G401.6 (cell line): Measurements from ENCODE around the gene HLA-A.
"Not testable (repeated sequence)": the region's sequence is repeated elsewhere in the genome, so short reads cannot be mapped to it uniquely, and the experiment has no call there.

Experiments
- FAIRE-seq: peaks from 2 replicates; lab custom pipeline; 2012; peaks lifted over from hg19 to GRCh38; lab: Jason Lieb, UNC

The HLA-A gene

DNA sequence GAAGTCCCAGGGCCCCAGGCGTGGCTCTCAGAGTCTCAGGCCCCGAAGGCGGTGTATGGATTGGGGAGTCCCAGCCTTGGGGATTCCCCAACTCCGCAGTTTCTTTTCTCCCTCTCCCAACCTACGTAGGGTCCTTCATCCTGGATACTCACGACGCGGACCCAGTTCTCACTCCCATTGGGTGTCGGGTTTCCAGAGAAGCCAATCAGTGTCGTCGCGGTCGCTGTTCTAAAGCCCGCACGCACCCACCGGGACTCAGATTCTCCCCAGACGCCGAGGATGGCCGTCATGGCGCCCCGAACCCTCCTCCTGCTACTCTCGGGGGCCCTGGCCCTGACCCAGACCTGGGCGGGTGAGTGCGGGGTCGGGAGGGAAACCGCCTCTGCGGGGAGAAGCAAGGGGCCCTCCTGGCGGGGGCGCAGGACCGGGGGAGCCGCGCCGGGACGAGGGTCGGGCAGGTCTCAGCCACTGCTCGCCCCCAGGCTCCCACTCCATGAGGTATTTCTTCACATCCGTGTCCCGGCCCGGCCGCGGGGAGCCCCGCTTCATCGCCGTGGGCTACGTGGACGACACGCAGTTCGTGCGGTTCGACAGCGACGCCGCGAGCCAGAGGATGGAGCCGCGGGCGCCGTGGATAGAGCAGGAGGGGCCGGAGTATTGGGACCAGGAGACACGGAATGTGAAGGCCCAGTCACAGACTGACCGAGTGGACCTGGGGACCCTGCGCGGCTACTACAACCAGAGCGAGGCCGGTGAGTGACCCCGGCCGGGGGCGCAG lies at the start of gene HLA-A:
TSS of gene HLA-A (plus strand) at position 258 of the 778 bp plus-strand sequence. CDS start at position 280, 22 bp downstream.
- no peak for FAIRE-seq

DNA sequence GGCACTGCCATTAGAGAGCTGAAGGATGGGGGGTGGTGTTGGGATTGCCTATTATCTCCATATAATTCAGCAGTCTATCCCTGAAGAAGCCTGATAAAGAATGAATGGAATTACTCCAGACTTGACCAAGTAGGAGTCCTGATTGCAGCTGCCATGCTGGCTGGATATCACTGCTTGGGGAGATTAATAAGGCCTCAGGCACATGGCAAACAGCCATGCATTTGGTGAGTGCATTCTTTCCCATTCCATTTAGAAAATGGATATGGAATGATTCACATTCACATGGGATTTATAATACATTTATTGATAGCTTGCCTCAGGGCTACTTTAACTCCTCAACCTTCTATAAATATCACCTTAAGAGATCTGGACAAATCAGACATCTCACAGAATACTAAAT lies 49.6 kb upstream of the HLA-A start:
- FAIRE-seq, result no peak

DNA sequence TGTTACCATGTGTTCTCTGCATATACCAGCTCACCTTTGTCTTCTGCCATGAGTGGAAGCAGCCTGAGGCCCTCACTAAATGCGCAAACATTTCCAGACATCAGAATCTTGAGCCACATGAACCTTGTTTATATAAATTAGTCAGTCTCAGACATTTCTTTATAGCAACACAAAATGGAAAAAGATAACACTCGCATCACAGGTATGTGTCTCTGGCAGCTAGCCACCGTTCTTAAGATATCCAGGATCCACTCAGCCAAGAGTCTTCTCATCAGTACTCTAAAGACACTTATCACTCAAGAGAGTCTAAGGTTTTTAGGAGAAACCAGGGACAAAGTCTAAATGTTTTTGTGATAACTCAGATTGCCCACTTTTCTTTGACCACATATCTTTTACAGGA lies 43.1 kb upstream of the HLA-A start:
- FAIRE-seq, result no peak

DNA sequence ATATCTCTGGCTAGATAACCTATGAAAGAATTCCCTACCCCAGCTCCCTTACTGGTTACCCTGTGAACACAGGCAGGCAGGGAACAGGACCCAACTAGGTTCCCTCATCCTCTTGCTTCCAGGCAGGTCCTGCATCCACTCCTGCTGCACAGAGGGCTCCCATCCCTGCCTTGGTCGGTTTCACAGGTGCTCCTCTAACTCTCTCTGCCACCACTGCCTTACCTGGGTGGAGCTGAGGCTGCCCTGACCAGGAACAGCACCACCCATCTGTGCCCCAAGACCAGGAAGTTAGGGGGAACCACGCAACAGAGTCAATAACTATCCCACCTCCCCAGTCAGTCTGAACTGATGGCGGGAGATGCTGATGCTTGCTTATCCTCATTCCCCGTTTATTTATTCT lies 37.0 kb upstream of the HLA-A start:
- no peak for FAIRE-seq

DNA sequence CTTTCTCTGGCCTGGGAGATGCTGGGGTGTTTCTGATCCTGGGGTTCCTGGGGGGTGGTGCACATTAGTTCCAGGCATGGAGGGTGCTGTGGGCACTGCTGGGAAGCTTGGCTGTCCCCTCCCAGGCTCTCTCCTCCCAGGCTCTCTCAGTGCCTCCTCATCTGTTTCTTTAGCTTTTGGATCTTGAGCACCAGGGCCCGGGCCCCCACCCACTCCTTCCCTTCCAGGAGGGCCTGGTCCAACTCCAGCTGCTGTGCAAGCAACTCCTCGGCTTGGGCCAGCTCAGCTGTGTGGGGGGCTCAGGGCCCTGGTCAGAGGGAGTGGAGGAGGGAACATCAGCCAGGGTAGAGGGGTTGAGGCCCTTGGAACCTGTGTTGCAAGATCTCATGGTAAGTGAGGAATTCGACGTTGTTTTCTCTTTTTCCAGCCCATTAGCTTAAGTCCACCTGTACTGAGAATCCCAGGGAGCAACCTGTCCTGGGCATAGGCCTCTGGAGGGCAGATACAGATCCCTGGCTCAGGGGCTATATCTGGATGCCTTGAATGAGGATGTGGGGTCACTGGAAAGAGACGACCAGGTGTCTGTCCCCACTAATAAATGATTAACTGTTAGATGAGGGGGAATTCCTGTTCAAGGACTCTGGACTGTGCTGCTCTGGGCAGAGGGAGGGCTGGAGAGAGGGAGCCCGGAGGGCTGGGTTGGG lies 34.5 kb upstream of the HLA-A start:
- FAIRE-seq, result no peak

DNA sequence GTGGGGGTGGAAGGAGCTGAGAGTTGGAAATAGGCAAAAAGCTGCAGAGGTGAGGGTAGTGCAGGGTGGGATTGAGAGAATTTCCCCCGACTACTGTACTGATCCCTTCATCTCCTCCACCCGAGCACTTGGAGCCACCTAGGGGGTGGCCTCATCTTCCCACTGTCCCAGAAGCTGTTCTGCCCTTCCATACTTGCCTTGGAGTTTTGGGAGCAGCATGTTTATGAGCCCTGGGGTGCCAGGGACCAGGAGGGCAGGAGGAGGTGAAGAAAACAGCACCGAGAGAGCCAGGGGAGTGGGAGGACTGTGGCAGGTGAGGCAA lies 34.0 kb upstream of the HLA-A start:
- no peak for FAIRE-seq

DNA sequence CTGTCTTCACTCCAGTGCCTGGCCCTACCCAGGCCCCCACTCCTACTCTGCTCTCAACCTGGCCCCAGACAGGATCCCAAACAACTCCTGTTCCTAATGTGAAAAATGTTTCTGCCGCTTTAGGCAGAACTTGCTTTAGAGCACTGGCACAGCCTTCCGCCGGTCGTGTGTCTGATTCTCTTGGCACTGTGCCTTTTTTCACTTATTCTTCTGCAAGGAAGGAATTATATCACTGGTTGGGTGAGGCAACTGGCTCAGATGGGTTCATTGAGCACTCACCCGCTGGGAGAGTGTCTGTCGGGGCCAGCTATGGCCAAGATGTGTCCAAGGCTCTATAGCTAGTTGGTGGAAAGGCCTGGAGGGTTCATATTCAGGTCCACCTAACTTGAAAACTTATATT lies 33.6 kb upstream of the HLA-A start:
- FAIRE-seq, result no peak

DNA sequence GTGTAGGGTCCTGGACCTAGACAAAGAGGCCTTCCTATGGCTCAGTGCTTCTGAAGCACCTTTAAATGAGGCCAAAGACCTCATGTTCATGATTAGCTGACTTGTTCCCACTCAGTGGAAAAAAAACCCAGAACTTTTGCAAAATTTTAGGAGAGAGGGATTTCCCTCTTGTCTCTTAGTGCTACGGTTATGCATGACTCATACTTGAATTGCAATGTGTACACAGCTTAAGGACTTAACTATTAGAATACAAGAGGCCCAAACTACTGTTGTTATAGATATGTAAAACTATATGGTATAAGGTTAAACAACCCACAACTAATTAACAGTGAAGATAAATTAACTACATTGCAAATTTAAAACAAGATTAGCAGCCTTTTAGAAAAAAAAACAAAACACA lies 32.3 kb upstream of the HLA-A start:
- no peak for FAIRE-seq

DNA sequence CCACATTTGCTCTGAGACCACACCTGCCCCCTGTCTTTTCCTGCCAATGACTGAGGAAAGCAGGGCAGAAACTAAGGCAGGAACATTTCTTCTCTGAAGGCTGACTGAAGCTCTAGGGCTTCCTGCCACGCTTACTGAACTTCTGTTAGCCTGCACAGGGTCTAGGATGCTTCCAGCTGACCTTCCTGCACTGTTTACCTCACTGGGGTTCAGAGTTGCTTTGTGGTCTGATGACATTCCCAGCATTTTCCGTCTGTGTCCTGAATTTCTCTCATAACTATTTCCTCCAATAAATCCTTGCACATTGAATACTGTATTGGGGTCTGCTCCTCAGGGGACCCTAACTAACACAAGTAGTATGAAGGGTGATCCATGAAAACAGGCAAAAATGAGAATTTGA lies 29.5 kb upstream of the HLA-A start:
- no peak for FAIRE-seq

DNA sequence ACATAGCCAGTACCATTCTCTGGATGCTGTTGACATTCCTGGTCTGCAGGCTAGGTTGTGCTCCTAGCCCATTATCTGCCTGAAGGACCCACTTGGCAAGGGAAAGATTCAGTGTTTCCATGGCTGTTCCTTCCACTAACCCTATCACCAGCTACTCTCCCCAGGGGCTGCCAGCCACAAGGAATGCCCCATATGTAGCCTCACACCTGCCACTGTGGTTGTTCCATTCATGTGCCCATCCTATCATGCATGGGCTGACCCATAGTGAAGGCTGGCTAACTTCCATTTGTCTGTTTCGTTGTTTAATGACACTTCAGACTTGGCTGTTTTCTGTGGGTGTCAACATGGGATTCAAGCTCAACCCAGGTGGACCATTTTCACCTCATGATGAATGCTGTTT lies 25.6 kb upstream of the HLA-A start:
- FAIRE-seq, result no peak

DNA sequence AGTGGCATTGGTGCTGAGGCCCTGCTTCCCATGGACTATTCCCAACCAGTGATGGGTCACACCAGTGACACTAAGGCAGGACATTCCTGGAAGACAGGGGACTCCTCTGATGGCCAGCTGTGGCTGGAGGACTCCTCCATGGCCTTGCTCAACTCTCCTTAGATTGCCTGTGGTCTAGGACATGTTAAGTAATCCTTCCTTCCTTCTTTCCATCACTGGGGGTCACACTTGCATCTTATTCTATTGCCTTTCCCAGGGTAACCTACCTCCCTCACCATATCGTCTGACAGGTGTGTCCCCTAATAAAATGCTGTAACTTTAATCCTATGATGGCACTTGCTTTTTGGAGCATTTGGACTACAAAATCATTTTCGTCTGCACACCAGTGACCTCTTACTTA lies 24.5 kb upstream of the HLA-A start:
- no peak for FAIRE-seq

DNA sequence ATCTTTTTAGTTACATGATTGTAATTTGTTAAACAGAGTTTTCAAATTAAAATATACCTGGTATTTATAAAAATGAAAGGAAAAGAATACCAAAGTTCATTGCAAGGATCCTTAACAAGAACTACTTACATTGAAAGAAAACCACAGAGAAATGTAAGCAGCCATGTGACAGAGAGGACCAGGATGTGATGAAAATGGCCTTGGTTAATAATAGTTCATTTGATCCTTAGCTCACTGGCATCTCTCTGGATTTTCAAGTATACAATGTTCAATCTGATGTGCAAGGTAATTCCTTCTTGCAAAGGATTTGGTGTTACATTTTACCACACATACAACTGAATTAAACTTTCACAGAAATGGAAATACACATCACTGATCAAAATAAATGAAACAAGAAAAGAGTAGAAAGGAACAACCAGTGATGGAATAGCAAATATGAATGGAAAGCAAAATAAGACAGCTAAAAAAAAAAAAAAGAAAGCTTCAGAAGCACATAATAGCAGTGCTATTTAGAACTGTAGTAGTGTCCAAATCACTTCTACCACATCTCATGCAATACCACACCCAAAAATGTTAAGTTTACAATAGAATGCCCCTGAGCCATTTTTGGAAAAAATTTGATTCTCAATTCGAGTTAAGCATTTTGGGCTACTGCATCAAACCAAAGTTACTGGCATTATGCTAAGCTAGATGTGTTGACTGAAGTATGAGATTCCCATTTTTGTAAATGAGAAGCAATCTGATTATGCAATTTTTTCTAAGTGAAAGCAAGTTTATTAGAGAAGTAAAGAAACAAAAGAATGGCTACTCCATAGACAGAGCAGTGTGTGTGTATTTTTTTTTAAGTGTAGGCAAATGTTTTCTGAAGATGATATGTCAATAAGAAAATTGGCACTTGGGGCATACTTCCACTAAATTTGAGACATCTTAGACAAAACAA lies 22.6 kb upstream of the HLA-A start:
- FAIRE-seq, result no peak

DNA sequence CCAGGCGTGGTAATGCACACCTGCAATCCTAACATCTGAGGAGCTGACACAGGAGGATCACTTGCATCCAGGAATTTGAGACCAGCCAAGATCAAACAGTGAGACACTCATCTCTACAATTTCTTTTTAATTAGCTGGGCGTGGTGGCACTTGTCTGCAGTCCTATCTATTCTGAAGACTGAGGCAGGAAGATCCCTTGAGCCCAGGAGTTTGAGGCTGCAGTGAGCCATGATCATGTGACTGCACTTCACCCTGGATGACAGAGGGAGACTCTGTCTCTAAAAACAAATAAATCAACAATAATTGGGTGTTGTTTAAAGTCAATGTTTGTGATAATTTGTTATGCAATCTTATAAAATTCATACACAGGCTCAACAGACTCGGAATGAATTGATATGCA lies 18.0 kb upstream of the HLA-A start:
- FAIRE-seq, result no peak

DNA sequence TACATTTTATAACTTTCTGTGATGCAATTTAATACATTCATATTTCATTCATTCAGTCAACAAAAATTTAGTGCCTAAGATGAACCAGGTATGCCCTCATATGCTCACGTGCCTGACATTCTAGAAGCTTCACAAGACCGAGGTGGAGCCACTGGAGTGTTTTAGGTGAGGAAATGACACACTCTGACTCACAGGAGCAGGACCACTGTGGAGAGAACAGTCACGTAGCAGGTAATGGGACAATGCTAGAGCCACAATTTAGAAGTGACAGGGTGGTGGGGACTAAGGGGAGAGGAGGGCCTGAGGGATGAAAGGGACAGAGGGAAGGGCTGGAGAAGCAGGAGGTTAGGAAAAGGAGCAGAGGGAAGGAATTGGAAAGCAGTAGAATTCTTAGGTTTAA lies 17.6 kb upstream of the HLA-A start:
- no peak for FAIRE-seq

DNA sequence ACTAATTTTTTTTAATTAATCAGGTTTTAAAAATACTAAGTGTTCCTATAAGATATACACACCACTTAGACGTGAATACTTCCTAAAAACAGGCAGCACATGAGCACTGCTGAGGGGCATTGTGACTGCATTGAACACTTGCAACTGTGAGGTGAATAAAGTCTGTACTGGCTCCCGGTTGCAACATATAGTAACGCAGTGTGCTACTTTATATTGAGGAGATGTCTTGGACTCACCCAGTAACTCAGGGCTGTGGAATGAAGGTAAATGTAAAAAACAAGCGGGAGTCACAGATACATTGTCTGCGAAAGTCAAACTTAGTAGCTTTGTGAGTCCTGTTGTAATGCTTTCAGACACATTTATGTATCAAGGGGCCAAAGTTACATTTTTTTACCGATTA lies 17.0 kb upstream of the HLA-A start:
- no peak for FAIRE-seq

DNA sequence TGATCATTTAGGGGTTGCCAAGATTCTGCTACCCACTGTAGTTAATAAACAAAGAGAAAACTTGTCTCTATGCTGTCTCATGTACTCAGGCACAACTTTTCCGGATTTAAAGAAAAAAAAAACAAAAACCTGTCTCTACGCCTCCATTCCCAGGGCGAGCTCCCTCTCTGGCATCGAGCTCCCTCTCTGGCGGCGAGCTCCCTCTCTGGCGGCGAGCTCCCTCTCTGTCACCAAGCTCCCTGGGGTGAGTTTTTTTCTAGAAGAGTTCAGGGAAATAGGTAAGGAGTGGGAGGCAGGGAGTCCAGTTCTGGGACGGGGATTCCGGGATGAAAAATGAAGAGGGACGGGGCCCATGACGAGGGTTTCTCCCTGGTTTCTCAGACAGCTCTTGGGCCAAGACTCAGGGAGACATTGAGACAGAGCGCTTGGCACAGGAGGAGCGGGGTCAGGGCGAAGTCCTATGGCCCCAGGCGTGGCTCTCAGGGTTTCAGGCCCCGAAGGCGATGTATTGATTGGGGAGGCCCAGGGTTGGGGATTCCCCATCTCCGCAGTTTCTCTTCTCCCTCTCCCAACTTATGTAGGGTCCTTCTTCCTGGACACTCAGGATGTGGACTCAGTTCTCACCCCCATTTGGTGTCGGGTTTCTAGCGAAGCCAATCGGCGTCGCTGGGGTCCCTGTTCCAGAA lies 16.5 kb upstream of the HLA-A start:
- no peak for FAIRE-seq

DNA sequence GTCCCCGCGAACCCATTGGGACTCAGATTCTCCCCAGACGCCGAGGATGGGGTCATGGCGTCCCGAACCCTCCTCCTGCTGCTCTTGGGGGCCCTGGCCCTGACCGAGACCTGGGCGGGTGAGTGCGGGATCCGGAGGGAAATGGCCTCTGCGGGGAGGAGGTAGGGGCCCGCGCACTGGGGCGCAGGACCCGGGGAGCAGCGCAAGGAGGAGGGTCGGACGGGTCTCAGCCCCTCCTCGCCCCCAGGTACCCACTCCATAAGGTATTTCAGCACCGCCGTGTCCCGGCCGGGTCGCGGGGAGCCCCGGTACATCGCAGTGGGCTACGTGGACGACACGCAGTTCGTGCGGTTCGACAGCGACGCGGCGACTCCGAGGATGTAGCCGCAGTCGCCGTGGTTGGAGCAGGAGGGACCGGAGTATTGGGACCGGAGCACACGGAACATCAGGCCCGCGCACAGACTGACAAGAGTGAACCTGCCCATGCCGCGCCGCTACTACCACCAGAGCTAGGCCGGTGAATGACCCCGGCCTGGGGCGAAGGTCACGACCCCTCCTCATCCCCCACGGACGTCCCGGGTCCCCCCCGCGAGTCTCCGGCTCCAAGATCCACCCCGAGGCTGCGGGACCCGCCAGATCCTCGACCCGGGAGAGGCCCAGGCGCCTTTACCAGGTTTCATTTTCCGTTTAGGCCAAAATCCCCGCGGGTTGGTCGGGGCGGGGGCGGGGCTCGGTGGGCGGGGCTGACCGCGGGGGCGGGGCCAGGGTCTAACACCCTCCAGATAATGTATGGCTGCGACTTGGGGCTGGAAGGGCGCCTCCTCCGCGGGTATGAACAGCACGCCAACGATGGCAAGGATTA lies 15.7 kb upstream of the HLA-A start:
- FAIRE-seq, result no peak

DNA sequence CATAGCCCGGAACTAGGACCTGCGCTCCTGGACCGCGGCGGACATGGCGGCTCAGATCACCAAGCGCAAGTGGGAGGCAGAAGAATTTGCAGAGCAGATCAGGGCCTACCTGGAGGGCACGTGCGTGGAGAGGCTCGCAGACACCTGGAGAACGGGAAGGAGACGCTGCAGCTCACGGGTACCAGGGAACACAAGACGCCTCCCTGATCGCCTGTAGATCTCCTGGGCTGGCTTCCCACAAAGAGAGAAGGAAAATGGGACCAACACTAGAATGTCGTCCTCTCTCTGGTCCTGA lies 15.1 kb upstream of the HLA-A start:
- FAIRE-seq, result no peak

DNA sequence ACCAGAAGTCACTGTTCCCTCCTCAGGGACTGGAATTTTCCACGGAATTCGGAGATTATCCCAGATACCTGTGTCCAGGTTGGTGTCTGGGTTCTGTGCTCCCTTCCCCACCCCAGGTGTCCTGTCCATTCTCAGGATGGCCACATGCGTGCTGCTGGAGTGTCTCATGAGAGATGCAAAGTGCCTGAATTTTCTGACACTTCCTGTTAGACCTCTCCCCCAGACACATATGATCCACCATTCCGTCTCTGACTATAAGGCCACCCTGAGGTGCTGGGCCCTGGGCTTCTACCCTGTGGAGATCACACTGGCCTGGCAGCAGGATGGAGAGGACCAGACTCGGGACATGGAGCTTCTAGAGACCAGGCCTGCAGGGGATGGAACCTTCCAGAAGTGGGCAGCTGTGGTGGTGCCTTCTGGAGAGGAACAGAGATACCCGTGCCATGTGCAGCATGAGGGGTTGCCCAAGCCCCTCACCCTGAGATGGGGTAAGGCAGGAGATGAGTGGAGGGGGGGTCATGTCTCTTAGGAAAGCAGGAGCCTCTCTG lies 14.4 kb upstream of the HLA-A start:
- no peak for FAIRE-seq

DNA sequence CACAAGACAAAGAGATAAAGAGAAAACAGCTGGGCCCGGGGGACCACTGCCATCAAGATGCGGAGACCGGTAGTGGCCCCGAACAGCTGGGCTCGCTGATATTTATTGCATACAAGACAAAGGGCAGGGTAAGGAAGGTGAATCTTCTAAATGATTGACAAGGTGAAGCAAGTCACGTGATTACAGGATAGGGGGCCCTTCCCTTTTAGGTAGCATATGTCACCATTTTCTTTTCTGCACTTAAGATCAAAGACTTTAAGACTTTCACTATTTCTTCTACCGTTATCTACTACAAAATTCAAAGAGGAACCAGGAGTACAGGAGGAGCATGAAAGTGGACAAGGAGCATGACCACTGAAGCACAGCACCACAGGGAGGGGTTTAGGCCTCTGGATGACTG lies 12.3 kb upstream of the HLA-A start:
- not testable (repeated sequence) for FAIRE-seq

DNA sequence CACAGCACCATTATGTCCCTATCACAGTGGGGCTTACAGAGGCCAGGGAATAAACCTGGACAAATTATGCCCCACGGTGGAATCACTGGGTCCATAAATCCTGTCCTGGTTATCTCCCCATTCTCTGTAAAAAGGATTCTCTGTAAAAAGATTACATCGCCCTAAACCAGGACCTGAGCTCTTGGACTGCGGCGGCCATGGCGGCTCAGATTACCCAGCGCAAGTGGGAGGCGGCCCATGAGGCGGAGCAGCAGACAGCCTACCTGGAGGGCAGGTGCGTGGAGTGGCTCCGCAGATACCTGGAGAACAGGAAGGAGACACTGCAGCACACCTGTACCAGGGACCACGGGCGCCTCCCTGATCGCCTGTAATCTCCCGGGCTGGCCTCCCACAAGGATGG lies 8.4 kb upstream of the HLA-A start:
- FAIRE-seq, result no peak
